Progenitor cell of endocrine pancreas (in vitro differentiated cells): ENCODE results near the gene BBLN. TPM values are rescaled to one million over a fixed set of nuclear protein-coding genes. Genes with fewer than 3 reads are reported as not detected.

Source experiments
- DNase-seq: peaks from one replicate; pipeline ENCODE4 v3.0.0; 2021; ENCODE audit warnings: low spot score; ENCODE audit not compliant: unreplicated experiment
- H3K27ac Mint-ChIP-seq: 2 replicates; pipeline ENCODE4 v1.8.0; 2021; ENCODE audit warnings: mild to moderate bottlenecking, moderate library complexity, mixed read lengths
- H3K27me3 Mint-ChIP-seq: 2 replicates; pipeline ENCODE4 v1.8.0; 2021; ENCODE audit warnings: mixed read lengths
- H3K36me3 Mint-ChIP-seq: 2 replicates; pipeline ENCODE4 v1.8.0; 2022; ENCODE audit warnings: mixed read lengths; ENCODE audit not compliant: insufficient read depth
- H3K4me1 Mint-ChIP-seq: 2 replicates; pipeline ENCODE4 v1.8.0; 2021; ENCODE audit warnings: low read depth, mixed read lengths
- H3K4me3 Mint-ChIP-seq: 2 replicates; pipeline ENCODE4 v1.8.0; 2021; ENCODE audit warnings: low read depth, mild to moderate bottlenecking, moderate library complexity, mixed read lengths
- H3K9me3 Mint-ChIP-seq: 2 replicates; pipeline ENCODE4 v1.8.0; 2021; ENCODE audit warnings: low read depth, mixed read lengths
- CTCF ChIP-seq: fragments of 200-600 bp; sonication (generic); IDR thresholded peaks from one replicate; pipeline ENCODE4 v1.5.0; 2021; ENCODE audit warnings: antibody characterized with exemption, mild to moderate bottlenecking; ENCODE audit not compliant: unreplicated experiment
- total RNA-seq: library from RNA; stranded (reverse); gene quantifications from 2 replicates; pipeline ENCODE4 v1.2.1, GENCODE V29; 2021

Gene BBLN
- total RNA-seq, 1 donor from 2014 or later, result 57.3 TPM

GRCh38 chr9:128151309-128152132, 8.5 kb upstream of the BBLN start:
- Mint-ChIP-seq H3K4me1 (peaks cover 4% of the 10 kb centered on the region), H3K27ac (no peak overlapping the region), H3K4me3 (no peak overlapping the region), H3K27me3 (peaks cover 12% of the 10 kb centered on the region), H3K36me3 (no peaks in the 10 kb centered on the region), H3K9me3 (no peaks in the 10 kb centered on the region)
- DNase-seq, result no peak
- TF ChIP-seq CTCF, result no peak

- DNase-seq, result no peak
- H3K36me3 Mint-ChIP-seq, result no peaks in the 10 kb centered on the region
- H3K9me3 Mint-ChIP-seq, result no peaks in the 10 kb centered on the region
- no peak overlapping the region for H3K4me3 Mint-ChIP-seq
- no peak for TF ChIP-seq CTCF
- peaks cover 4% of the 10 kb centered on the region for H3K4me1 Mint-ChIP-seq
- peaks cover 12% of the 10 kb centered on the region for H3K27me3 Mint-ChIP-seq
- H3K27ac Mint-ChIP-seq, result no peak overlapping the region
These were observed 7.7 kb upstream of the BBLN start for GRCh38 chr9:128152133-128153059.

GRCh38 chr9:128153060-128153946, 6.8 kb upstream of the BBLN start:
- no peak for TF ChIP-seq CTCF
- Mint-ChIP-seq H3K27me3 (peaks cover 12% of the 10 kb centered on the region), H3K36me3 (no peaks in the 10 kb centered on the region), H3K4me3 (no peak overlapping the region), H3K27ac (no peak overlapping the region), H3K4me1 (peaks cover 4% of the 10 kb centered on the region), H3K9me3 (no peaks in the 10 kb centered on the region)
- no peak for DNase-seq

- no peak for TF ChIP-seq CTCF
- DNase-seq, result no peak
- H3K9me3 Mint-ChIP-seq, result no peaks in the 10 kb centered on the region
- H3K36me3 Mint-ChIP-seq, result no peaks in the 10 kb centered on the region
- H3K4me3 Mint-ChIP-seq, result no peak overlapping the region
- no peak overlapping the region for H3K27ac Mint-ChIP-seq
- peaks cover 11% of the 10 kb centered on the region for H3K27me3 Mint-ChIP-seq
- H3K4me1 Mint-ChIP-seq, result peaks cover 4% of the 10 kb centered on the region
These were observed 5.9 kb upstream of the BBLN start for GRCh38 chr9:128153947-128154695.
